HG03575 (cell line): ENCODE measurements around the gene NUMBL.
"Not testable (repeated sequence)": the region's sequence is repeated elsewhere in the genome, so short reads cannot be mapped to it uniquely, and the experiment has no call there.

Experiments
- ATAC-seq: cut with Tn5 transposase; IDR thresholded peaks from one replicate; pipeline ENCODE4 v1.9.1; 2021; ENCODE audit not compliant: unreplicated experiment, insufficient number of reproducible peaks, low FRiP score; ENCODE audit errors: extremely low read depth

Gene NUMBL

GRCh38 chr19:40672573-40673299, 17.7 kb downstream of the NUMBL start:
- no peak for ATAC-seq

- no peak for ATAC-seq
Observed at GRCh38 chr19:40672038-40672437, 18.4 kb downstream of the NUMBL start.

- ATAC-seq, result no peak
Observed at GRCh38 chr19:40671404-40671803, 19.0 kb downstream of the NUMBL start.

GRCh38 chr19:40668991-40669614, 21.3 kb downstream of the NUMBL start:
- ATAC-seq, result no peak

- ATAC-seq, result no peak
Observed at GRCh38 chr19:40667602-40668001, 22.8 kb downstream of the NUMBL start.

GRCh38 chr19:40666803-40667438, 23.5 kb downstream of the NUMBL start:
- no peak for ATAC-seq

GRCh38 chr19:40663695-40664692, 26.5 kb downstream of the NUMBL start:
- ATAC-seq, result no peak

GRCh38 chr19:40662925-40663694, 27.3 kb downstream of the NUMBL start:
- ATAC-seq, result no peak

- no peak for ATAC-seq
Observed at GRCh38 chr19:40661616-40662015, 28.8 kb downstream of the NUMBL start.

- ATAC-seq, result no peak
Observed at GRCh38 chr19:40659566-40659965, 30.9 kb downstream of the NUMBL start.

- ATAC-seq, result no peak
Observed at GRCh38 chr19:40659116-40659515, 31.3 kb downstream of the NUMBL start.

GRCh38 chr19:40658031-40658430, 32.4 kb downstream of the NUMBL start:
- no peak for ATAC-seq

GRCh38 chr19:40655684-40656083, 34.8 kb downstream of the NUMBL start:
- not testable (repeated sequence) for ATAC-seq

GRCh38 chr19:40652303-40652702, 38.1 kb downstream of the NUMBL start:
- ATAC-seq, result not testable (repeated sequence)

GRCh38 chr19:40650749-40651305, 39.6 kb downstream of the NUMBL start:
- no peak for ATAC-seq

- not testable (repeated sequence) for ATAC-seq
Observed at GRCh38 chr19:40649903-40650675, 40.4 kb downstream of the NUMBL start.

- no peak for ATAC-seq
Observed at GRCh38 chr19:40646743-40647254, 43.7 kb downstream of the NUMBL start.
